Central memory CD4-positive, alpha-beta T cell (primary cell): Measurements from ENCODE around the gene SHB.

Experiments
- DNase-seq: peaks from one replicate; pipeline ENCODE4 v3.0.0; 2022

Gene SHB

GRCh38 chr9:38003946-38004808 is 64.8 kb downstream of the SHB start:
- DNase-seq = no peak

GRCh38 chr9:38003230-38003629 is 65.8 kb downstream of the SHB start:
- no peak for DNase-seq

- no peak for DNase-seq
Observed at GRCh38 chr9:38001430-38001829, 67.6 kb downstream of the SHB start.

- no peak for DNase-seq
Observed at GRCh38 chr9:38000735-38001134, 68.3 kb downstream of the SHB start.

GRCh38 chr9:38000332-38000731 is 68.7 kb downstream of the SHB start:
- no peak for DNase-seq

- DNase-seq = no peak
Observed at GRCh38 chr9:37999588-38000189, 69.3 kb downstream of the SHB start.

GRCh38 chr9:37998881-37999587 is 70.0 kb downstream of the SHB start:
- no peak for DNase-seq

- no peak for DNase-seq
Observed at GRCh38 chr9:37997636-37998374, 71.2 kb downstream of the SHB start.

GRCh38 chr9:37996819-37997217 is 72.2 kb downstream of the SHB start:
- DNase-seq = no peak

- DNase-seq = no peak
Observed at GRCh38 chr9:37995961-37996818, 72.8 kb downstream of the SHB start.

GRCh38 chr9:37995348-37995737 is 73.7 kb downstream of the SHB start:
- no peak for DNase-seq

GRCh38 chr9:37994639-37995347 is 74.2 kb downstream of the SHB start:
- DNase-seq = no peak

- no peak for DNase-seq
Observed at GRCh38 chr9:37992924-37993349, 76.1 kb downstream of the SHB start.

- no peak for DNase-seq
Observed at GRCh38 chr9:37990404-37991015, 78.5 kb downstream of the SHB start.

- no peak for DNase-seq
Observed at GRCh38 chr9:37989701-37990100, 79.3 kb downstream of the SHB start.

- no peak for DNase-seq
Observed at GRCh38 chr9:37988602-37989001, 80.4 kb downstream of the SHB start.

- no peak for DNase-seq
Observed at GRCh38 chr9:37988041-37988440, 81.0 kb downstream of the SHB start.

GRCh38 chr9:37987467-37987981 is 81.5 kb downstream of the SHB start:
- DNase-seq = no peak

GRCh38 chr9:37986771-37987258 is 82.2 kb downstream of the SHB start:
- DNase-seq = no peak

GRCh38 chr9:37986001-37986400 is 83.0 kb downstream of the SHB start:
- no peak for DNase-seq
